Calu3 (cell line): ENCODE results near the gene ENTPD1. TPM values are rescaled to one million over a fixed set of nuclear protein-coding genes. Genes with fewer than 3 reads are reported as not detected.

ENCODE experiments used
- BruUV-seq: library from RNA; stranded (reverse); fragments of 400-500 nt; replicated peaks from 2 replicates; lab custom pipeline; 2021; lab: Mats Ljungman, UMichigan
- CTCF ChIA-PET: fragments of 300-600 bp; sonication (Branson Sonifier 250); formaldehyde crosslinking; loops from one replicate; lab custom pipeline; 2022; ENCODE audit warnings: antibody characterized with exemption; lab: Charles Lee
- DNase-seq: peaks from one replicate; pipeline ENCODE4 v3.0.0; 2022
- H3K27ac Mint-ChIP-seq: one replicate; pipeline ENCODE4 v1.8.0; 2022; ENCODE audit warnings: mixed read lengths; ENCODE audit not compliant: unreplicated experiment
- H3K27me3 Mint-ChIP-seq: one replicate; pipeline ENCODE4 v1.8.0; 2022; ENCODE audit warnings: mixed read lengths; ENCODE audit not compliant: unreplicated experiment
- H3K36me3 Mint-ChIP-seq: one replicate; pipeline ENCODE4 v1.8.0; 2022; ENCODE audit warnings: mild to moderate bottlenecking, moderate library complexity, mixed read lengths; ENCODE audit not compliant: insufficient read depth, unreplicated experiment
- H3K4me1 Mint-ChIP-seq: one replicate; pipeline ENCODE4 v1.8.0; 2022; ENCODE audit warnings: mild to moderate bottlenecking, low read depth, mixed read lengths; ENCODE audit not compliant: unreplicated experiment
- H3K4me3 Mint-ChIP-seq: one replicate; pipeline ENCODE4 v1.8.0; 2022; ENCODE audit warnings: mild to moderate bottlenecking, low read depth, moderate library complexity, mixed read lengths; ENCODE audit not compliant: unreplicated experiment
- H3K9me3 Mint-ChIP-seq: one replicate; pipeline ENCODE4 v1.8.0; 2022; ENCODE audit warnings: low read depth, mixed read lengths; ENCODE audit not compliant: unreplicated experiment
- intact Hi-C: fragments of 100-400 bp; cut with micrococcal nuclease; formaldehyde crosslinking; loops from one replicate; pipeline ENCODE4 v1.10.0; 2022; ENCODE audit not compliant: unreplicated experiment
- total RNA-seq: library from RNA; stranded (reverse); gene quantifications from 2 replicates; pipeline ENCODE4 v1.2.3, GENCODE V29; 2022
- TF ChIP-seq, protein P1 (sequence below): fragments of 200-600 bp; IDR thresholded peaks from one replicate; pipeline ENCODE4 v1.8.0; 2022; ENCODE audit warnings: antibody characterized with exemption; ENCODE audit not compliant: unreplicated experiment

ENTPD1 gene
- total RNA-seq, 1 experiment from 2014 or later: 0.92 TPM

DNA sequence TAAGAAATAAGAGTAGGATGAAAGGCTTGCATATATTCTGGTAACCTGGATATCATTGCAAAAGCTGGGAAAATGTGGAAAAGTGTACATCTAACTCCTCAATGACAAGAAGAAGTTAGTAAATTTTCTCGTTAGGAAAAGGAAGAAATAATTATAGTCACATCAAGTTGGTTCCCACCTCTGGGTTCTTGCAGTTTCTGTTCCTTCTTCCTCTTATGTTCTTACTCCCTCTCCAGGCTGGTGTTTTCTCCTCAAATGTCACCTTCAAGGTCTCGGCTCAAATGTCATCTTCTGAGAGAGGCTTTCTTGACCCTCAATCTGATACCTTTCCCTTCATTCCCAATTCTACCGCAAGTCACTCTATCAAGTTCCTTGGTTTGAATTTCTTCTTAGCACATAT is 64.4 kb downstream of the ENTPD1 start:
- peaks cover 7% of the 10 kb centered on the region for H3K36me3 Mint-ChIP-seq
- CTCF ChIA-PET: no interaction called here
- BruUV-seq: no TSS peak

DNA sequence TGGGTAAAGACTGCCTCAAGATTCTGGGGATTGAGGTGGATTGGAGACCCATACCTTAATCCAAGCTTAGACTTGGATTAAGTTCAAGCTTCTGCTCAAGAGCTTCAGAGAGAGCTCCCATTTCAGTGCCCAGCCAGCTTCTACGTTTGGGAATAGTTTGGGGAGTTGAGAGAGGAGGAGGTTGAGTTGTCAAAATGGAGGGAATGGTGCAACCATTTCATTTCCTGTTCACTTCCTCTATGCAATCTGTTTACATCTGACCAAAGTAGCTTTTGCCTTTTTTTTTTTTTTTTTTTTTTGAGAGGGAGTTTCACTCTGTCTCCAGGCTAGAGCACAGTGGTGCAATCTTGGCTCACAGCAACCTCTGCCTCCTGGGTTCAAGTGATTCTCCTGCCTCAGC is 65.8 kb downstream of the ENTPD1 start:
- Mint-ChIP-seq H3K27ac (no peak overlapping the region), H3K9me3 (no peaks in the 10 kb centered on the region), H3K36me3 (no peaks in the 10 kb centered on the region), H3K27me3 (no peaks in the 10 kb centered on the region), H3K4me1 (peaks cover 22% of the 10 kb centered on the region), H3K4me3 (no peak overlapping the region)
- TF ChIP-seq, protein P1, sequence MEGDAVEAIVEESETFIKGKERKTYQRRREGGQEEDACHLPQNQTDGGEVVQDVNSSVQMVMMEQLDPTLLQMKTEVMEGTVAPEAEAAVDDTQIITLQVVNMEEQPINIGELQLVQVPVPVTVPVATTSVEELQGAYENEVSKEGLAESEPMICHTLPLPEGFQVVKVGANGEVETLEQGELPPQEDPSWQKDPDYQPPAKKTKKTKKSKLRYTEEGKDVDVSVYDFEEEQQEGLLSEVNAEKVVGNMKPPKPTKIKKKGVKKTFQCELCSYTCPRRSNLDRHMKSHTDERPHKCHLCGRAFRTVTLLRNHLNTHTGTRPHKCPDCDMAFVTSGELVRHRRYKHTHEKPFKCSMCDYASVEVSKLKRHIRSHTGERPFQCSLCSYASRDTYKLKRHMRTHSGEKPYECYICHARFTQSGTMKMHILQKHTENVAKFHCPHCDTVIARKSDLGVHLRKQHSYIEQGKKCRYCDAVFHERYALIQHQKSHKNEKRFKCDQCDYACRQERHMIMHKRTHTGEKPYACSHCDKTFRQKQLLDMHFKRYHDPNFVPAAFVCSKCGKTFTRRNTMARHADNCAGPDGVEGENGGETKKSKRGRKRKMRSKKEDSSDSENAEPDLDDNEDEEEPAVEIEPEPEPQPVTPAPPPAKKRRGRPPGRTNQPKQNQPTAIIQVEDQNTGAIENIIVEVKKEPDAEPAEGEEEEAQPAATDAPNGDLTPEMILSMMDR: no peak
- BruUV-seq: no TSS peak
- no peak for DNase-seq
- intact Hi-C loops: no loop called here
- CTCF ChIA-PET: interaction anchor here (0.6 kb wide), 1 partner anchor 55 kb away, joined by 6 read pairs; no protein-coding TSS in a partner anchor

More for the DNA sequence above, 64.4 kb downstream of the ENTPD1 start:
- no peak for DNase-seq
- TF ChIP-seq, protein P1: no peak
- H3K27ac Mint-ChIP-seq: no peak overlapping the region
- H3K9me3 Mint-ChIP-seq: no peaks in the 10 kb centered on the region
- H3K4me1 Mint-ChIP-seq: peaks cover 22% of the 10 kb centered on the region
- intact Hi-C loops: no loop called here
- no peak overlapping the region for H3K4me3 Mint-ChIP-seq
- no peaks in the 10 kb centered on the region for H3K27me3 Mint-ChIP-seq

DNA sequence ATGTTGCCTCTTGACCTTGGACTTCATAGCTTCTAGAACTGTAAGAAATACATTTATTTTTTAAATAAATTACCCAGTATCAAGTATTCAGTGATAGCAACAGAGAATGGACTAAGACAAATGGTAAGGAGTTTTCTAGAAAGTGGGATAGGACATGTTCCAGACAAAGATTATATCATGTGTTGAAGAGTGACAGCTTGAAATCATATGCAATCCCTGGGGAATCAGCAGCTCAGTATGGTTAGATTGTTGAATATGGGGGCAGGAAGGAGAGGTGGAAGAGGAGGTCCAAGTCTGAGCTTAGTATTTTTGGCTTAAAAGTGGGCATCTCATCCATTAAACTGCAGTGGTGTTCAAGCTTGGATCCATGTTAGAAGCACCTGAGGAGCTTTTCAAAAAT is 74.1 kb downstream of the ENTPD1 start:
- CTCF ChIA-PET: no interaction called here
- no peaks in the 10 kb centered on the region for H3K36me3 Mint-ChIP-seq
- H3K4me3 Mint-ChIP-seq: no peak overlapping the region
- no peaks in the 10 kb centered on the region for H3K9me3 Mint-ChIP-seq
- intact Hi-C loops: no loop called here
- TF ChIP-seq, protein P1: no peak
- DNase-seq: no peak
- no peak overlapping the region for H3K27ac Mint-ChIP-seq
- BruUV-seq: no TSS peak
- H3K27me3 Mint-ChIP-seq: no peaks in the 10 kb centered on the region
- no peaks in the 10 kb centered on the region for H3K4me1 Mint-ChIP-seq

DNA sequence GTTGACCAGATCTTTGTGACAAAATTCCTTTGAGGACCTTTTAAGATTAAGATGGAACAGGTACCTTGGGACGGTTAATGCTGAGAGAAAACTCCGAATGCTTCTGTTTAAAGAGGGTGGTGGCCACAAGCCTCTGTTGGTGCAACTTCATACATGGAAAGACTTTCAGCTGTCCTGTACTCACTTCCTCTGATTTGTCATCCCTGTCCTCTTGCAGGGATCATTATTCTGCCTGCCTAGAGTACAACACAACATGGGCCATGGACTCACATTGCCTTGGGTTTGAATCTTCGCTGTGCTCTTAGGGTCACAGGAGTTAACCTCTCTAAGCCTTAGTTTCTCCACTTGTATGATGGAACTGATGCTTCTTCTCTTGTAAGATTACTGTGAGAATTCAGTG is 75.1 kb downstream of the ENTPD1 start:
- no peak overlapping the region for H3K27ac Mint-ChIP-seq
- no peak overlapping the region for H3K4me3 Mint-ChIP-seq
- no peaks in the 10 kb centered on the region for H3K9me3 Mint-ChIP-seq
- CTCF ChIA-PET: interaction anchor here (0.7 kb wide), 1 partner anchor 32 kb away, joined by 3 read pairs; no protein-coding TSS in a partner anchor
- TF ChIP-seq, protein P1: no peak
- H3K4me1 Mint-ChIP-seq: no peaks in the 10 kb centered on the region
- no peaks in the 10 kb centered on the region for H3K36me3 Mint-ChIP-seq
- BruUV-seq: no TSS peak
- no peaks in the 10 kb centered on the region for H3K27me3 Mint-ChIP-seq
- no peak for DNase-seq
- intact Hi-C loops: no loop called here
